Transverse colon (tissue), 4 donors: ENCODE results near the gene UPK1B. TPM values are rescaled to one million over a fixed set of nuclear protein-coding genes. Genes with fewer than 3 reads are reported as not detected.

ENCODE experiments used
- DNase-seq: peaks from one replicate; pipeline ENCODE4 v3.0.0-alpha.2; 2019
- H3K27ac ChIP-seq, 4 donors: fragments of 200-600 bp; sonication (generic); 2 replicates each; pipeline ENCODE4 v1.5.1; 2016 to 2018; ENCODE audit warnings: inconsistent platforms in 4 of 4
- H3K27me3 ChIP-seq: fragments of 200-600 bp; sonication (generic); 2 replicates; pipeline ENCODE4 v1.5.1; 2017; ENCODE audit warnings: inconsistent platforms
- H3K36me3 ChIP-seq, 4 donors: fragments of 200-600 bp; sonication (generic); 2 replicates each; pipeline ENCODE4 v1.5.1; 2017 to 2019; ENCODE audit warnings: inconsistent platforms in 4 of 4
- H3K4me1 ChIP-seq, 4 donors: fragments of 200-600 bp; sonication (generic); 2 replicates each; pipeline ENCODE4 v1.5.1; 2017 to 2020; ENCODE audit warnings: inconsistent platforms in 4 of 4
- H3K4me3 ChIP-seq, 4 donors: fragments of 200-600 bp; sonication (generic); 1 replicate in 1 of 4; 2 replicates in 3 of 4; pipeline versions ENCODE4 v1.5.1 to v1.6.1; 2017 to 2019; ENCODE audit warnings: inconsistent platforms in 4 of 4
- H3K9me3 ChIP-seq, 2 donors: fragments of 200-600 bp; sonication (generic); 2 replicates each; pipeline ENCODE4 v1.5.1; 2017 to 2019; ENCODE audit warnings: inconsistent platforms in 2 of 2
- EP300 ChIP-seq: sonication (generic); formaldehyde crosslinking; IDR thresholded peaks from one replicate; pipeline ENCODE4 v1.6.1; 2017; ENCODE audit warnings: antibody characterized with exemption, low read depth
- POLR2A ChIP-seq: fragments of 450-650 bp; IDR thresholded peaks from one replicate; pipeline ENCODE4 v1.6.1; 2016; ENCODE audit warnings: antibody characterized with exemption, mild to moderate bottlenecking, moderate library complexity
- POLR2AphosphoS5 ChIP-seq, 3 donors: sonication (generic); formaldehyde crosslinking; IDR thresholded peaks; one replicate each; pipeline ENCODE4 v1.6.1; 2016; ENCODE audit warnings: antibody characterized with exemption in 3 of 3
- WGBS, 2 donors: methylation state at CpG; one replicate each; pipeline ENCODE4 v1.1.5; 2018; ENCODE audit warnings: low coverage in 1 of 2; 5-methylcytosine and 5-hydroxymethylcytosine counted together
- in situ Hi-C, 4 donors: fragments of 200-750 bp; cut with MboI; loops; one replicate each; pipeline versions ENCODE4 v1.15.0 to v1.15.1; 2017; ENCODE audit warnings: low sequenced_read_pairs in 3 of 4, low pct_ligation_motif_present in 1 of 4, low pct_unique_long_range_greater_than_20kb in 1 of 4
- intact Hi-C: fragments of 100-400 bp; cut with DNase I; formaldehyde crosslinking; loops from one replicate; pipeline ENCODE4 v1.15.1; 2023; ENCODE audit warnings: low total_unique reads
- total RNA-seq, 4 donors: library from RNA; depleted of rRNA; stranded (reverse); fragments of >200 nt; gene quantifications; one replicate each; pipeline ENCODE4 v1.1.0, GENCODE V29; 2016
- TF ChIP-seq, protein P1 (sequence below), 5 experiments: fragments of 200-600 bp in 3 of 5; fragments of 450-650 bp in 2 of 5; sonication (generic) in 3 of 5; IDR thresholded peaks; 1 replicate in 2 of 5; 2 replicates in 3 of 5; pipeline ENCODE4 v1.5.1; 2016 to 2017; ENCODE audit warnings: antibody characterized with exemption in 5 of 5, inconsistent platforms in 3 of 5, mild to moderate bottlenecking in 2 of 5, moderate library complexity in 1 of 5

The UPK1B gene
- total RNA-seq, 4 donors from 2014 or later, result 0.95 TPM; not detected in 3

DNA sequence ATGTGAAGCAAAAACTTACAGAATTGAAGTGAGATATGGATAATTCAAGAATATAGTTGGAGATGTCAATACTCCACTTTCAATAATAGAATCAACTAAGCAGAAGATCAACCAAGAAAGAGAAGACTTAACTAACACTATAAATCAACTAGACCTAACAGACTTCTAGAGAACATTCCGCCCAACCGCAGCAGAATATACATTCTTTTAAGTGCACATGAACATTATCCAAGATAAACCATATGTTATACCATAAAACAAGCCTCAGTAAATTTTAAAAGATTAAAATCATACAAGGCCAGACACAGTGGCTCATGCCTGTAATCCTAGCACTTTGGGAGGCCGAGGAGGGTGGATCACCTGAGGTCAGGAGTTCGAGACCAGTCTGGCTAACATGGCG, 32.9 kb upstream of the UPK1B start:
- 81 to 89% methylated on average over 5 of the region's 5 CpGs for WGBS, 2 donors
- H3K4me3 ChIP-seq, result no peak overlapping the region
- no peak for DNase-seq
- H3K36me3 ChIP-seq, result no peaks in the 10 kb centered on the region
- H3K27ac ChIP-seq, result no peak overlapping the region
- H3K9me3 ChIP-seq, result no peaks in the 10 kb centered on the region
- H3K4me1 ChIP-seq, result no peaks in the 10 kb centered on the region
- H3K27me3 ChIP-seq, result no peaks in the 10 kb centered on the region
- intact Hi-C loops (no loop called here), in situ Hi-C loops (no loop called here)
- no peak for TF ChIP-seq POLR2AphosphoS5 (IDR thresholded peaks at IDR 0.05)
- TF ChIP-seq POLR2A, result no peak
- TF ChIP-seq EP300, result no peak
- TF ChIP-seq, protein P1, sequence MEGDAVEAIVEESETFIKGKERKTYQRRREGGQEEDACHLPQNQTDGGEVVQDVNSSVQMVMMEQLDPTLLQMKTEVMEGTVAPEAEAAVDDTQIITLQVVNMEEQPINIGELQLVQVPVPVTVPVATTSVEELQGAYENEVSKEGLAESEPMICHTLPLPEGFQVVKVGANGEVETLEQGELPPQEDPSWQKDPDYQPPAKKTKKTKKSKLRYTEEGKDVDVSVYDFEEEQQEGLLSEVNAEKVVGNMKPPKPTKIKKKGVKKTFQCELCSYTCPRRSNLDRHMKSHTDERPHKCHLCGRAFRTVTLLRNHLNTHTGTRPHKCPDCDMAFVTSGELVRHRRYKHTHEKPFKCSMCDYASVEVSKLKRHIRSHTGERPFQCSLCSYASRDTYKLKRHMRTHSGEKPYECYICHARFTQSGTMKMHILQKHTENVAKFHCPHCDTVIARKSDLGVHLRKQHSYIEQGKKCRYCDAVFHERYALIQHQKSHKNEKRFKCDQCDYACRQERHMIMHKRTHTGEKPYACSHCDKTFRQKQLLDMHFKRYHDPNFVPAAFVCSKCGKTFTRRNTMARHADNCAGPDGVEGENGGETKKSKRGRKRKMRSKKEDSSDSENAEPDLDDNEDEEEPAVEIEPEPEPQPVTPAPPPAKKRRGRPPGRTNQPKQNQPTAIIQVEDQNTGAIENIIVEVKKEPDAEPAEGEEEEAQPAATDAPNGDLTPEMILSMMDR (IDR thresholded peaks at IDR 0.05), result no peak

DNA sequence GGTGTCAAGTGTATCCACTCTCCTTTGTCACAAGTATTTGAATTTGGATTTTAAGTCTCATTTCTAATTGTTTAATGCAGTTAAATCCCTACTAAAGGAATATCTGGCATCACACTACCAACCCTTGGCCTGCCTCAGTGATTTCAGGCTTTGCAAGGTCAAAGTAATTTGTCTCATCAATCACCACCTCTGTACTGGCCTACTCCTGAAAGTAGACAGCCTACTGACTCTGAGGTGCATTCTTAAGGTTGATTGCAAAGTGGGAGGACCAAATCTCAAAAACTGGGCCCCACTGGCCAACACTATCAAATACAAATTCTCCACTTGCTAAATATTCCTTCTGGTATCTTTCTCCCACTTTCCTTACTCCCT, 28.3 kb upstream of the UPK1B start:
- DNase-seq, result no peak
- Histone ChIP-seq H3K27ac (no peak overlapping the region), H3K36me3 (no peaks in the 10 kb centered on the region), H3K27me3 (no peaks in the 10 kb centered on the region), H3K4me3 (no peak overlapping the region), H3K9me3 (no peaks in the 10 kb centered on the region), H3K4me1 (no peaks in the 10 kb centered on the region)
- intact Hi-C loops, result no loop called here
- in situ Hi-C loops, result no loop called here
- TF ChIP-seq POLR2AphosphoS5 (IDR thresholded peaks at IDR 0.05), result no peak
- TF ChIP-seq POLR2A, result no peak
- TF ChIP-seq EP300, result no peak
- TF ChIP-seq, protein P1 (IDR thresholded peaks at IDR 0.05), result no peak

DNA sequence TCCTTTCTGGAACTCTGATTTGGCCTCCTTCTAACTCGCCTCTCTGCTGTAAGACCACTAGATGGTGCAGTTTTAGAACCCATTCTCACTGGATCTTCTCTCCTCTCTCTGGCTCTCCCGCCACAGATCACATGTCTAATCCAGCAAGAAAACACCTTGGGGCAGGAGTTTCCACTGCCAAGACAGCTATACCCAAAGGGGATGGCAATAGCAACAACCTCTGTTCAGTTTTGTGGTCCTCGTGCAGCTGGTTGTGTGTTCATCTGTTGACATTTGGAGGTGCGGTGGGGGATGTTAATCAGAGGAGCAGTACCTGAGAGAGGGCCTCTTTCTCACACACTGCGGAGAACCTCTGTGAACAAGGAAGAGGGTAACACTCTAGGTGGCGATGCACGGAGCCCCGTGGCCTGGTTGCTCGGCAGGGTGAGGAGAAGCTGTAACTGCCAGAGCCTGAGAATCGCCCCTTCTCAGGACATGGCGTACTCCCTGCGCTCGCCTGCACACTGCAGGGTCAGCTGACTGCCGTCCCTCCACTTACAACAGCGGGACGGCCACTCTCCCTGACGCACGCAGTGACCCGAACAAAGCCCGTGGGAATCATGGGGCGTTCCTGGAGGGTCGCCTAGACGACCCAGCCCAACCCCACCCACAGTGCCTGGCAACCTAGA, 27.8 kb upstream of the UPK1B start, which contains the start of gene TEX55:
Gene TEX55 (plus strand): TSS at position 666 of the 668 bp plus-strand sequence. CDS start 25 bp downstream, outside the sequence.
- Histone ChIP-seq H3K36me3 (no peaks in the 10 kb centered on the region), H3K9me3 (no peaks in the 10 kb centered on the region), H3K27ac (no peak within 1 kb of the TSS), H3K4me1 (no peaks in the 10 kb centered on the region), H3K4me3 (no peak within 1 kb of the TSS), H3K27me3 (no peaks in the 10 kb centered on the region)
- in situ Hi-C loops, result no loop called here
- no peak for TF ChIP-seq POLR2AphosphoS5 (IDR thresholded peaks at IDR 0.05)
- TF ChIP-seq, protein P1 (IDR thresholded peaks at IDR 0.05), result peak; percentile 37 to 69 (median 54)
- peak; percentile 12 for DNase-seq
- intact Hi-C loops, result no loop called here
- WGBS, 2 donors, result 14 to 82% methylated on average over 2 to 23 of the region's 23 CpGs

DNA sequence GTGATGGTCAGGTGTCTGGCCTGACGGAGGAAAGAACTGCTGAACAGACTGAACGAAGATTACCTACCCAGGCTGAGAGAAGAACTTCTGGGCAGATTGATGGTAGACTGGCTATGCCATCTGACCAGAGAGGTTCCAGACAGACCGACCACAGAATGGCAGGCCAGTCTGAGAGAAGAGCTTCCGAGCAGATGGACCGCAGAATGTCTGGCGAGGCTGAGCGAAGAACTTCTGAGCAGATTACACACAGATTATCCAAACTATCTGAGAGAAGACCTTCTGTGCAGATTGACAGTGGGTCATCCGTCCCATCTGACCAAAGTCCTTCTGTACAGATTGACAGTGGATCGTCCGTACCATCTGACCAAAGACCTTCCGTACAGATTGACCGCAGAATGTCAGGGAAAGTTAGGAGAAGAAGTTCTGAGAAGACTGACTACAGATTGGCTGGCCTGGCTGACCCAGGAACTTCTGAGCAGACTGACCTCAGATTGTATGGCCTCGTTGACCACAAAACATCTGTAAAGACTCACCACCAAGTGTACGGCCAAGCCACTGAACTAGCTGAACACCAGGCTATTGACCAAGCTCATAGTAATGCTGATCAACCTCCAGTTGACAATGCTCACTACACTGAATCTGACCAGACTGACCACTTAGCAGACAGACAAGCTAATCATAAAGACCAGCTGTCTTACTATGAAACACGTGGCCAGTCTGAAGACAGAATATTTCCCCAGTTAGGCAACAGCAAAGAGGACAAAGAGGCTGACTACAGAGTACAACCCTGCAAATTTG, 26.6 kb upstream of the UPK1B start:
- H3K9me3 ChIP-seq, result no peaks in the 10 kb centered on the region
- no peaks in the 10 kb centered on the region for H3K27me3 ChIP-seq
- H3K4me1 ChIP-seq, result no peaks in the 10 kb centered on the region
- in situ Hi-C loops, result no loop called here
- 80 to 84% methylated on average over 1 to 15 of the region's 15 CpGs for WGBS, 2 donors
- no peak overlapping the region for H3K27ac ChIP-seq
- TF ChIP-seq POLR2A (no peak), POLR2AphosphoS5 (IDR thresholded peaks at IDR 0.05) (no peak), EP300 (no peak)
- TF ChIP-seq, protein P1 (IDR thresholded peaks at IDR 0.05), result no peak
- H3K36me3 ChIP-seq, result no peaks in the 10 kb centered on the region
- no peak for DNase-seq
- intact Hi-C loops, result no loop called here
- no peak overlapping the region for H3K4me3 ChIP-seq
